GM23338 (cell line): ENCODE results near the gene MLPH. TPM values are rescaled to one million over a fixed set of nuclear protein-coding genes. Genes with fewer than 3 reads are reported as not detected.

ENCODE experiments used
- ATAC-seq: fragments of 200-7000 bp; cut with Tn5 transposase; 3 replicates; pipeline ENCODE4 v1.9.1; 2020
- DNase-seq: peaks from one replicate; pipeline ENCODE4 v3.0.0-alpha.2; 2015; ENCODE audit warnings: low spot score
- H2AFZ ChIP-seq: fragments of 200-600 bp; sonication (generic); 2 replicates; pipeline ENCODE4 v1.8.0; 2016; ENCODE audit warnings: antibody characterized with exemption, mild to moderate bottlenecking, moderate library complexity
- H3F3A ChIP-seq: fragments of 200-600 bp; sonication (generic); replicated peaks from 2 replicates; pipeline ENCODE4 v1.8.0; 2017; ENCODE audit warnings: antibody characterized with exemption, mixed run types, low read depth
- H3K27ac ChIP-seq: fragments of 200-600 bp; sonication (generic); 2 replicates; pipeline ENCODE4 v1.6.1; 2016; ENCODE audit warnings: low read depth
- H3K27me3 ChIP-seq: fragments of 200-600 bp; sonication (generic); 2 replicates; pipeline ENCODE4 v1.8.0; 2016; ENCODE audit warnings: mild to moderate bottlenecking, mixed run types, moderate library complexity; ENCODE audit not compliant: insufficient read depth
- H3K36me3 ChIP-seq: fragments of 200-600 bp; sonication (generic); 2 replicates; pipeline ENCODE4 v1.8.0; 2016; ENCODE audit warnings: mild to moderate bottlenecking; ENCODE audit not compliant: insufficient read depth
- H3K4me1 ChIP-seq: fragments of 200-600 bp; sonication (generic); 2 replicates; pipeline ENCODE4 v1.8.0; 2016; ENCODE audit warnings: mild to moderate bottlenecking, moderate library complexity; ENCODE audit not compliant: insufficient read depth
- H3K4me2 ChIP-seq: fragments of 200-600 bp; sonication (generic); 2 replicates; pipeline ENCODE4 v1.7.1; 2017; ENCODE audit warnings: mixed run types
- H3K4me3 ChIP-seq: fragments of 200-600 bp; sonication (generic); 2 replicates; pipeline ENCODE4 v1.6.1; 2016; ENCODE audit warnings: mixed run types
- H3K79me2 ChIP-seq: fragments of 200-600 bp; sonication (generic); replicated peaks from 2 replicates; pipeline ENCODE4 v1.8.0; 2017; ENCODE audit warnings: mild to moderate bottlenecking; ENCODE audit not compliant: insufficient read depth
- H3K9me2 ChIP-seq: fragments of 200-600 bp; sonication (generic); 2 replicates; pipeline ENCODE4 v1.8.0; 2017; ENCODE audit not compliant: insufficient read depth
- H4K20me1 ChIP-seq: fragments of 200-600 bp; sonication (generic); replicated peaks from 2 replicates; pipeline ENCODE4 v1.8.0; 2017; ENCODE audit warnings: mild to moderate bottlenecking; ENCODE audit not compliant: insufficient read depth
- H3K27ac Mint-ChIP-seq: 2 replicates; pipeline ENCODE4 v1.8.0; 2020; ENCODE audit warnings: inconsistent platforms, mild to moderate bottlenecking, moderate library complexity, mixed read lengths
- H3K27me3 Mint-ChIP-seq: 3 replicates; pipeline ENCODE4 v1.8.0; 2022; ENCODE audit warnings: low read depth, mild to moderate bottlenecking, moderate library complexity, mixed read lengths, inconsistent platforms; ENCODE audit not compliant: insufficient read depth, poor library complexity
- H3K36me3 Mint-ChIP-seq: 3 replicates; pipeline ENCODE4 v1.8.0; 2021; ENCODE audit warnings: low read depth, mild to moderate bottlenecking, inconsistent platforms, moderate library complexity, mixed read lengths
- H3K4me1 Mint-ChIP-seq: 3 replicates; pipeline ENCODE4 v1.8.0; 2020; ENCODE audit warnings: mild to moderate bottlenecking, inconsistent platforms, mixed read lengths
- H3K4me3 Mint-ChIP-seq: 3 replicates; pipeline ENCODE4 v1.8.0; 2021; ENCODE audit warnings: moderate library complexity, mild to moderate bottlenecking, inconsistent platforms, mixed read lengths
- H3K9me3 Mint-ChIP-seq: 3 replicates; pipeline ENCODE4 v1.8.0; 2020; ENCODE audit warnings: moderate library complexity, mild to moderate bottlenecking, inconsistent platforms, mixed read lengths
- CREB1 ChIP-seq: fragments of 250-450 bp; sonication (Bioruptor Pico); IDR thresholded peaks from 2 replicates; pipeline ENCODE4 v1.5.0; 2020; ENCODE audit warnings: low read depth, mild to moderate bottlenecking, moderate library complexity
- EZH2 ChIP-seq: fragments of 200-600 bp; sonication (generic); IDR thresholded peaks from one replicate; pipeline ENCODE4 v1.8.0; 2017; ENCODE audit warnings: antibody characterized with exemption, mild to moderate bottlenecking, low read depth; ENCODE audit not compliant: unreplicated experiment
- EZH2phosphoT487 ChIP-seq: fragments of 200-600 bp; sonication (generic); IDR thresholded peaks from one replicate; pipeline ENCODE4 v1.8.1; 2018; ENCODE audit warnings: antibody characterized with exemption; ENCODE audit not compliant: unreplicated experiment
- JUNB ChIP-seq: IDR thresholded peaks from one replicate; pipeline ENCODE4 v1.6.1; 2016; ENCODE audit warnings: antibody characterized with exemption; ENCODE audit not compliant: unreplicated experiment
- NANOG ChIP-seq: IDR thresholded peaks from 2 replicates; pipeline ENCODE4 v1.6.1; 2016; ENCODE audit warnings: antibody characterized with exemption, borderline replicate concordance
- POLR2AphosphoS5 ChIP-seq: IDR thresholded peaks from 2 replicates; pipeline ENCODE4 v1.6.1; 2016; ENCODE audit warnings: antibody characterized with exemption, low read depth
- ZNF114 ChIP-seq: fragments of 250-450 bp; sonication (Bioruptor Pico); IDR thresholded peaks from 2 replicates; pipeline ENCODE4 v1.5.0; 2020; ENCODE audit warnings: mild to moderate bottlenecking, moderate library complexity
- polyA plus RNA-seq: library from polyadenylated mRNA; unstranded; fragments of >200 nt; fragmentation: Nextera tagmentation; extraction: Ambion mirVana; gene quantifications from 2 replicates; pipeline ENCODE4 v1.2.1, GENCODE V29; 2016
- total RNA-seq: library from RNA; depleted of rRNA; stranded (reverse); fragments of >200 nt; shearing (Covaris generic); gene quantifications from 2 replicates; pipeline ENCODE4 v1.2.3, GENCODE V29; 2014
- TF ChIP-seq, protein P1 (sequence below): IDR thresholded peaks from 2 replicates; pipeline ENCODE4 v1.6.1; 2016; ENCODE audit warnings: antibody characterized with exemption
- TF ChIP-seq, protein P2 (sequence below): IDR thresholded peaks from one replicate; pipeline ENCODE4 v1.6.1; 2018; ENCODE audit warnings: antibody characterized with exemption; ENCODE audit not compliant: unreplicated experiment
- TF ChIP-seq, protein P3 (sequence below), 2 experiments: fragments of 200-600 bp in 1 of 2; sonication (generic) in 1 of 2; conservative IDR thresholded peaks; 2 replicates each; pipeline versions ENCODE4 v1.5.1 to v1.6.1; 2016 to 2017; ENCODE audit warnings: antibody characterized with exemption in 2 of 2, low read depth in 2 of 2, mild to moderate bottlenecking in 2 of 2, moderate library complexity in 1 of 2

The MLPH gene
- total and polyA plus RNA-seq, 2 experiments from 2014 or later = 13.6 to 16.5 TPM

DNA sequence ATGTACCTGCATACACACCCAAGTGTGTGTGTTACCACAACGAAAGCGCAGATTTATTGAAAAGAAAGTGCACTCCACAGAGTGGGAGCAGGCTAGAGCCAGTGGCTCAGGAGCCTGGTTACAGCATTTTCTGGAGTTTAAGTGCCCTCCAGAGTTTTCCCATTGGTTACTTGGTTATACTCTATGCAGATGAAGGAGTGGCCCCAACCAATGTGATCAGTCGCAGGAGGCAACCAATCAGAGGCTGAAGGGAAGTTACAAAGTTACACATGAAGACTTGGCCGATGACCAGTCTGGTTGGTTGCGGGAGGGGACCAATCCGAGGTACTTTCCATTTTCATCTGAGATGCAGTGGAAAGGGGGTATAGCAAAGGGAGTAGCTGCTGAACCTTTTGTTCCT is 65.9 kb downstream of the MLPH start:
- no peaks in the 10 kb centered on the region for H3K36me3 ChIP-seq
- no peaks in the 10 kb centered on the region for H4K20me1 ChIP-seq
- no peaks in the 10 kb centered on the region for H3K27me3 ChIP-seq
- H3F3A ChIP-seq = no peaks in the 10 kb centered on the region
- peaks cover 30% of the 10 kb centered on the region for H3K9me3 Mint-ChIP-seq
- no peak for DNase-seq
- H3K27ac ChIP-seq = no peak overlapping the region
- H3K4me2 ChIP-seq = no peak overlapping the region
- H3K4me3 Mint-ChIP-seq = no peak overlapping the region
- no peaks in the 10 kb centered on the region; the same call in 1 of the 3 replicates for H3K4me1 Mint-ChIP-seq
- TF ChIP-seq, protein P1, sequence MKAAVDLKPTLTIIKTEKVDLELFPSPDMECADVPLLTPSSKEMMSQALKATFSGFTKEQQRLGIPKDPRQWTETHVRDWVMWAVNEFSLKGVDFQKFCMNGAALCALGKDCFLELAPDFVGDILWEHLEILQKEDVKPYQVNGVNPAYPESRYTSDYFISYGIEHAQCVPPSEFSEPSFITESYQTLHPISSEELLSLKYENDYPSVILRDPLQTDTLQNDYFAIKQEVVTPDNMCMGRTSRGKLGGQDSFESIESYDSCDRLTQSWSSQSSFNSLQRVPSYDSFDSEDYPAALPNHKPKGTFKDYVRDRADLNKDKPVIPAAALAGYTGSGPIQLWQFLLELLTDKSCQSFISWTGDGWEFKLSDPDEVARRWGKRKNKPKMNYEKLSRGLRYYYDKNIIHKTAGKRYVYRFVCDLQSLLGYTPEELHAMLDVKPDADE = no peak
- TF ChIP-seq CREB1 (CRISPR knock-in tag) (no peak), ZNF114 (CRISPR knock-in tag) (no peak)
- TF ChIP-seq, protein P2, sequence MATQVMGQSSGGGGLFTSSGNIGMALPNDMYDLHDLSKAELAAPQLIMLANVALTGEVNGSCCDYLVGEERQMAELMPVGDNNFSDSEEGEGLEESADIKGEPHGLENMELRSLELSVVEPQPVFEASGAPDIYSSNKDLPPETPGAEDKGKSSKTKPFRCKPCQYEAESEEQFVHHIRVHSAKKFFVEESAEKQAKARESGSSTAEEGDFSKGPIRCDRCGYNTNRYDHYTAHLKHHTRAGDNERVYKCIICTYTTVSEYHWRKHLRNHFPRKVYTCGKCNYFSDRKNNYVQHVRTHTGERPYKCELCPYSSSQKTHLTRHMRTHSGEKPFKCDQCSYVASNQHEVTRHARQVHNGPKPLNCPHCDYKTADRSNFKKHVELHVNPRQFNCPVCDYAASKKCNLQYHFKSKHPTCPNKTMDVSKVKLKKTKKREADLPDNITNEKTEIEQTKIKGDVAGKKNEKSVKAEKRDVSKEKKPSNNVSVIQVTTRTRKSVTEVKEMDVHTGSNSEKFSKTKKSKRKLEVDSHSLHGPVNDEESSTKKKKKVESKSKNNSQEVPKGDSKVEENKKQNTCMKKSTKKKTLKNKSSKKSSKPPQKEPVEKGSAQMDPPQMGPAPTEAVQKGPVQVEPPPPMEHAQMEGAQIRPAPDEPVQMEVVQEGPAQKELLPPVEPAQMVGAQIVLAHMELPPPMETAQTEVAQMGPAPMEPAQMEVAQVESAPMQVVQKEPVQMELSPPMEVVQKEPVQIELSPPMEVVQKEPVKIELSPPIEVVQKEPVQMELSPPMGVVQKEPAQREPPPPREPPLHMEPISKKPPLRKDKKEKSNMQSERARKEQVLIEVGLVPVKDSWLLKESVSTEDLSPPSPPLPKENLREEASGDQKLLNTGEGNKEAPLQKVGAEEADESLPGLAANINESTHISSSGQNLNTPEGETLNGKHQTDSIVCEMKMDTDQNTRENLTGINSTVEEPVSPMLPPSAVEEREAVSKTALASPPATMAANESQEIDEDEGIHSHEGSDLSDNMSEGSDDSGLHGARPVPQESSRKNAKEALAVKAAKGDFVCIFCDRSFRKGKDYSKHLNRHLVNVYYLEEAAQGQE = no peak
- TF ChIP-seq, protein P3, sequence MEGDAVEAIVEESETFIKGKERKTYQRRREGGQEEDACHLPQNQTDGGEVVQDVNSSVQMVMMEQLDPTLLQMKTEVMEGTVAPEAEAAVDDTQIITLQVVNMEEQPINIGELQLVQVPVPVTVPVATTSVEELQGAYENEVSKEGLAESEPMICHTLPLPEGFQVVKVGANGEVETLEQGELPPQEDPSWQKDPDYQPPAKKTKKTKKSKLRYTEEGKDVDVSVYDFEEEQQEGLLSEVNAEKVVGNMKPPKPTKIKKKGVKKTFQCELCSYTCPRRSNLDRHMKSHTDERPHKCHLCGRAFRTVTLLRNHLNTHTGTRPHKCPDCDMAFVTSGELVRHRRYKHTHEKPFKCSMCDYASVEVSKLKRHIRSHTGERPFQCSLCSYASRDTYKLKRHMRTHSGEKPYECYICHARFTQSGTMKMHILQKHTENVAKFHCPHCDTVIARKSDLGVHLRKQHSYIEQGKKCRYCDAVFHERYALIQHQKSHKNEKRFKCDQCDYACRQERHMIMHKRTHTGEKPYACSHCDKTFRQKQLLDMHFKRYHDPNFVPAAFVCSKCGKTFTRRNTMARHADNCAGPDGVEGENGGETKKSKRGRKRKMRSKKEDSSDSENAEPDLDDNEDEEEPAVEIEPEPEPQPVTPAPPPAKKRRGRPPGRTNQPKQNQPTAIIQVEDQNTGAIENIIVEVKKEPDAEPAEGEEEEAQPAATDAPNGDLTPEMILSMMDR (conservative IDR thresholded peaks at IDR 0.05; ENCODE audit: low read depth in 2 of 2) = no peak
- H3K27me3 Mint-ChIP-seq = peaks cover 5% of the 10 kb centered on the region
- no peak overlapping the region for H3K4me3 ChIP-seq
- no peak for ATAC-seq
- no peak overlapping the region for H3K27ac Mint-ChIP-seq
- no peaks in the 10 kb centered on the region for H3K4me1 ChIP-seq
- peaks cover 41% of the 10 kb centered on the region for H3K36me3 Mint-ChIP-seq
- no peak overlapping the region for H2AFZ ChIP-seq
- no peaks in the 10 kb centered on the region for H3K79me2 ChIP-seq
- no peaks in the 10 kb centered on the region for H3K9me2 ChIP-seq

DNA sequence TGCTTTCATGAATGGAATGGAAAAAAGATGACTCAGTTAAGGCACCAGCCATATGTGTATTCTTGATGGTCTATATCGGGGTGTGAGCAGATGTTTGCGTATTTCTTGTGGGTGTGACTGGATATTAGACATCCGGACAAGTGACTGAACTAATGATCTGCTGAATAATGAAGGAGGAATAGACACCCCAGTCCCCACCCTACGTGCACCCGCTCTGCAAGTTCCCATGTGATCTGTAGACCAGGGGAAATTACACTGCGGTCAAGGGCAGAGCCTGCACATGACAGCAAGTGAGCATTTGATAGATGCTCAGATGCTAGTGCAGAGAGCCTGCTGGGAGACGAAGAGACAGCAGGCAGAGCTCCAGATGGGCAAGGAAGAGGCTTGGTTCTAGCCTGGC is 66.9 kb downstream of the MLPH start:
- Histone ChIP-seq H3K79me2 (no peaks in the 10 kb centered on the region), H3K27ac (no peak overlapping the region), H4K20me1 (no peaks in the 10 kb centered on the region), H3K9me2 (no peaks in the 10 kb centered on the region), H2AFZ (no peak overlapping the region), H3K27me3 (no peaks in the 10 kb centered on the region), H3K4me1 (no peaks in the 10 kb centered on the region), H3K4me2 (no peak overlapping the region), H3K36me3 (no peaks in the 10 kb centered on the region), H3F3A (no peaks in the 10 kb centered on the region), H3K4me3 (no peak overlapping the region)
- H3K4me1 Mint-ChIP-seq = no peaks in the 10 kb centered on the region; the same call in 1 of the 3 replicates
- DNase-seq (no peak), ATAC-seq (no peak)
- H3K4me3 Mint-ChIP-seq = no peak overlapping the region
- peaks cover 4% of the 10 kb centered on the region for H3K27me3 Mint-ChIP-seq
- no peak for TF ChIP-seq NANOG
- no peak for TF ChIP-seq POLR2AphosphoS5
- TF ChIP-seq, protein P2 = no peak
- no peak for TF ChIP-seq CREB1 (CRISPR knock-in tag)
- no peak for TF ChIP-seq EZH2
- TF ChIP-seq, protein P3 (conservative IDR thresholded peaks at IDR 0.05; ENCODE audit: low read depth in 2 of 2) = no peak
- no peak for TF ChIP-seq JUNB
- no peak for TF ChIP-seq EZH2phosphoT487
- TF ChIP-seq, protein P1 = no peak
- peaks cover 41% of the 10 kb centered on the region for H3K36me3 Mint-ChIP-seq
- no peak overlapping the region for H3K27ac Mint-ChIP-seq
- H3K9me3 Mint-ChIP-seq = peaks cover 30% of the 10 kb centered on the region
